ENCODE measurements around the gene IL27RA.

The IL27RA gene

DNA sequence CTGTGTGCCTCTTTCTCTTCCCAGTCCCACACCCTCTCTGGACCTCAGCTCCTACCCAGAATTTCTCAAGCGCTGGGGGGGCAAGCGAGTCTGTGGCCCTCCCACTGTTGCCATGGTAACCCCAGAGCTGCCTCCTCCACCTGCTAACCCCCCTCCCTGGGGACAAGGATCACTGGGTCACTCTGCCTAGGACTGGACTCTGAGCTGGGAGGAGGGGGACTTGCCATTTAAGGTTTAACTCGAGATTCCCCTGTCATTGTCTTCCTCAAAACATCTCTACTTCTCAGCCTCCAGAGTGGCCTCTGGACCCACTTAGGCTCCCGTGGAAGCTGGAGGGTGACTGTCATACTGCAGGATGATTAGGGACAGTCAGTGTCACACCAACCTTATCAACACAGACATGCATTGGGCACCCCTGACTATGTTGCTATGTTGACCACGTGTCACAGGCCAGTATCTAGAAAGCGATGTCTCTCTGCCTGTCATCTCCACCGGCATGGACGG is 28.1 kb downstream of the IL27RA start:
- DNase-seq (ENCODE audit: low spot score), result no peak

- DNase-seq (ENCODE audit: low spot score), result no peak
Measured at GRCh38 chr19:14061081-14061749, 29.7 kb downstream of the IL27RA start.

DNA sequence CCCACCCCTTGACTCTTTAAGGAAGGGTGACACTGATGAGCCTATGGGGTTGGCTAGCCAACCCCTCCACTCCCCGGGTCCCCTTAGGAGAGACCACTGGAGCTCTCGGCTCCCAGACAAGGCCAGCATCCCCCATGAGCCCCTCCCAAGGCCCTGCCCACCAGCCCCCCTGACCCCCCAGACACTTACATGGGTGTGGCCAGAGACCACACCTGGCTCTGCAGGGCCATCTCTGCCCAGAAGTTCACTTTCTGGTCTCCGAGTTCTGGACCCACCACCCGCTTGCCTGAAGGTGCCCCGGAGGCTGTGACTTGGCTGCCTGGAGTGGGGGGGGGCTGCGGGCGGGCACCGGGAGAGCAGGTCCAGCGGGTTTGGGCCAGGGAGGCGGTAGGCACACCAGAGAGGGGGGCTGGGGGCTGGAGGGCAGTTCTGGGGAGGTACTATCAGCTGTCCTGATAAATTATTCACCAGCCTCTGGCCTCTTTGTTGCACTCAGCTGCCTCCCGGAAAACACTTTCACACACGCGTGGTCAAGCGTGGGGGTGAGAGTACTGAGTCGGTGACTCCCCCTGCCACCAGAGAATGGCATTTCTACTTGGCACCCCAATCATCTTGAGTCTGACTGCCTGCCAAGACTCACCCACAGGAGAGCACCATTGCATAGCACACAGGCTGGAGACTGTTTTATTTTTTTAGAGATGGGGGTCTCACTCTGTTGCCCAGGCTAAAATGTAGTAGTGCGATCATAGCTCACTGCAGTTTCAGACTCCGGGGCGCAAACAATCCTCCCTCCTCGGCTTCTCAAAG is 30.4 kb downstream of the IL27RA start, which contains the start of gene PALM3:
Gene PALM3, minus strand, starts transcription at position 326 of the 807 bp plus-strand sequence. Its CDS starts 96 bp downstream, at position 230.
- DNase-seq (ENCODE audit: low spot score), result no peak

- DNase-seq (ENCODE audit: low spot score), result no peak
Measured at GRCh38 chr19:14062558-14062855, 30.9 kb downstream of the IL27RA start.

- no peak for DNase-seq (ENCODE audit: low spot score)
Measured at GRCh38 chr19:14063105-14063504, 31.5 kb downstream of the IL27RA start.

DNA sequence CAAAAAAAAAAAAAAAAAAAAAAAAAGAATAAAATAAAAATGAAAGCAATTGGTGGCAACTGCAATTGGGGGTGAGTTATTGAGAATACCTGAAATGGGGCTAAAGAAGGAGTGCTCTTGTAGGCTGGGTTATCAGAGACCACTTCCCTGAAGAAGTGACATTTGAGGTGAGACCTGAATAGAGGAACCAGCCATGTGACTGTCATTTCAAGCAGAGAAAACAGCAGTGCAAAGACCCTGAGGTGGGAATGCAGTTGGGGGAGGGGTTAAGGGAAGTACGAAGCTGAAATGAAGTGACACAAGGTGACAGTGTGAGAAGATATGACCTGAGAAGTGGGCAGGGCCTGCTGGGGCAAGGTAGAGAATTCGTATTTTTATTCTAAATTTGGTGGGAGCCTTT is 34.6 kb downstream of the IL27RA start:
- DNase-seq (ENCODE audit: low spot score), result no peak

- DNase-seq (ENCODE audit: low spot score), result no peak
Measured at GRCh38 chr19:14070268-14071050, 38.9 kb downstream of the IL27RA start.

DNA sequence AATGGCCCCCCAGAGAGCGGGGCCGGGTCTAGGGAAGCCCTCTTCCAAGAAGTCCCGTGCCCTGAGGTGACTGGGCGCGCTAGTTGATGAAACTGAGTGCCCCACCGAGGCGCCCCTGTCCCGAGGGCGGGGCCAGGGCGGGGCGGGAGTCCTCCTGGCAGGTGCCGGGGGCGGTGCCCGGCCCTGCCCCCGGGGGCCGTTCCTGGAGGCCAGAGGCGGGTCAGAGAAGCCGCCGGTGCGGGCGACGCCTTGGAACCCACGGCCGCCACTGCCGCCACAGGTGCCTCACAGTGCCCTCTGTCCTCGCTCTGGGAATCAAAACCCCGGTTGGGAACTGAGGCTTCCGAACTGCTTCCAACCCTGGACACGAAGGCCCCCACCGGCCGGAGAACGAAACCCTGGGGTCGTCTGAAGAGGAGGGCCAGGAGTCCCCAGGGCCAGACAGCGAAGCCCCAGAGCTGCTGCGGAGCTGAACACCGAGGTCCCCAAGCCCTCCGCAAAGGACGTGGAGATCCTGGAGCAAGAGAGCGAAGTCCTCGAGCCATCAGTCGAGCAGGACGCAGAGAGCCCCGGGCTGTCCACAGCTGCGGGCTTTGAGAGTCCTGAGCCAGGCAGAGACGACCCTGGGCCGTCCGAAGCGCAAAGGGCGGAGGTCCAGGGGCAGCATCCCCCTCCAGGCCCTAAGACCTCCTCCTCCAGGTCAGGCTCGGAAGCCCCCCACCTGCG is 41.1 kb downstream of the IL27RA start, which contains the start of gene MISP3:
Gene MISP3, plus strand, starts transcription at position 252 of the 726 bp plus-strand sequence. CDS start 524 bp downstream, outside the sequence.
- DNase-seq (ENCODE audit: low spot score), result no peak

- peak; percentile 89 for DNase-seq (ENCODE audit: low spot score)
Measured at GRCh38 chr19:14073261-14073924, 41.8 kb downstream of the IL27RA start.

- no peak for DNase-seq (ENCODE audit: low spot score)
Measured at GRCh38 chr19:14073925-14074838, 42.6 kb downstream of the IL27RA start.

DNA sequence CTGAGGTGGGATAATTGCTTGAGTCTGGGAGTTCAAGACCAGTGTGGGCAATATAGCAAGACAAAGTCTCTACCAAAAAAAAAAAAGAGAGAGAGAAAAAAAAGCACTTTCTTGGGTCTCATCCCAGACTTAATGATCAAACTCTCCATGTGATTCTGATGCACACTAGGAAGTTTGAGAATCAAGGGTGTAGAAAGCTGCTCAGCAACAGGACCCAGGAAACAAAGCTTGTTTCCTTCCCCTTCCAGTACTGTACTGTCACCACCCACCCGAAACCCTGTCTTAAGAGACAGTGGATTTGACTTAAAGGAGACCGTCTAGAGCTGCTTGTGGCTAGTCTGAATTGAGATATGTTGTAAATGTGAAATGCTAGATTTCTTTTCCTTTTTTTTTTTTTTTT is 46.8 kb downstream of the IL27RA start:
- DNase-seq (ENCODE audit: low spot score), result no peak

DNA sequence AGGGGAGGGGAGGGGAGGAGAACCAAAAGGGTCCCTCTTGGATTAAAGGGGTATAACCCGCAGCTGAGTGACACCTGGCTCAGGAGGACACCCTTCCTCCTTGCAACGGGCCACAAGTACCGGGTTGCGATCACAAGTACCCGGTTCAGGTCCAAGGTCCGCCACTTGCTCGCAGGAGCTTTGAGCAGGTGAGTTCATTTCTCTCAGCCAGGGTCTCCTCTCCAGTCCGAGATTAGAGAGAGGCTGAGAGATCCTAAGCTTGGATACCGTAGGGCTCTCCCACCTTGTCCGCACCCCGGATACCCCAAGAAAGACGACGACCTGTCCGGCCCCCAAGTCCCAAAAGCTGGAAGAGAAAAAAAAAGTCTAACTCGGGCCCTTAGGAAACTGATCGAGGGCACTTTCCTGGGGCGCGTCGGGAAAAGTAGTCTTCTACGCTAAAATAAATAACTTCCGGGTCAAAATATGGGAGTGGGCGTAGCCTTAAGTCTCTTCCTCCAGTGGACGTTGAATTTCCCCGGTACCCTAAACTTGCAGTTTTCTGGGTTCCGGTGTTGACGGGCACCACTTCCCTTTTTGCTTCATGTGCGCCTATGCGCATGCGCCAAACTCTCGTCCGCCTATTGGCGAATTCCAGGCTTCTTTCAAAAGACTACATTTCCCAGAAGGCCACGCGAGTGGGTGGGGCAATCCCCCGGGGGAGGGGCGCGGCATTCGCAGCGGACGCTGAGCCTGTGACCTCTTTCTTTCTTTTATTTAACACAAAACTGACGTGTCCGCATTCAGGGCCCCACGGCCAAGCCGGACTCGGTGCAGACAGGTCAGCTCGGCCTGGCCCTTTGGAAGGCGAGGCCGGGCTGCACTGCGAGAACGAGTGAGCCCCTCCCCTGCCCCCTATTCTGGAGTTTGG is 49.6 kb downstream of the IL27RA start:
- DNase-seq (ENCODE audit: low spot score), result peak; percentile 98

- no peak for DNase-seq (ENCODE audit: low spot score)
Measured at GRCh38 chr19:14081797-14082674, 50.5 kb downstream of the IL27RA start.

DNA sequence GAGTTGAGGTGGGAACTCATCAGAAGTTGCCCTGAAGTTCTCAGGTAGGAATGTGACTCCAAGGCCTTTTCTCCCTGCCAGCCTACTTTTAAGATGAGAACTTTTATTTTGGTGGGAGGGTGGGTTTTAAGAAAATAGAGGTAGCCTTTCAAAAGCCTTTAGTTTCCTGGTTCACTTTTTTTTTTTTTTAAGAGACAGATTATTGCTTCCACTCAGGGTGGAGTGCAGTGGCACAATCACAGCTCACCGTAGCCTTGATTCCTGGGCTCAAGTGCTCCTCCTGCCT is 51.1 kb downstream of the IL27RA start:
- DNase-seq (ENCODE audit: low spot score), result no peak

DNA sequence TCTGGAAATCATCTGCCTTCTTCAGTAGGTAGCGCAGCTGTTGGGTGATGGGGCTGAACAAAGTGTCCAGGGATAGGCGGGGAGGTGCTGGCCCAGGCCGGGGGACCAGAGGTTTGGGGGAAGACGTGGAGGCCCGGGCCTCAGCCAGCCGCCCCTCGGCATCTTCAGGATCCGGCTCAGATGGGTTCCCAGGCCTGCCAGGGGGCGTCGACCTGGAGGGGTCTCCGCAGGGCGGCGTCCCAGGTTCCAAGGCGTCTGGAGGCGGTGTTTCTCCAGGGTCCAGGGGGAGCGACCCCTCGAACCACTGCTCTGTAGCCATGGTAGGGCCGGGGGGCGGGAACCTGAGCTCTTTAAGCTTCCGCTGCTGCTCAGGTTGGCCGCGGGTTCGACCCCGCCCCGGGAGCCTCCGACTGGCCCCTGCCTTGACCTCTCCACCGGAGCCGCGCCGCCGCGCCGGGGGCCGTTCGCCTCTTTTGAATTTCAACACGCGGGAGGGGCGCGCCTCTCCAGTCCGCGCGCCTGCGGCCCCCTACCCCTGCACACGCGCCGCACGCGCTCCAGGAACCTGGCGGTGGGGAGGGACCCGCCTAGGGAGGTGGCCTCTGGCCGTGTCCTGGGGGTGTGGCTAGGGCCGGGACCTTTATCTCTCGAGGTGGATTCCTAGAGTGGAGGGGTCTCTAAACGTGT is 53.9 kb downstream of the IL27RA start, which contains the start of gene C19orf67:
Gene C19orf67, minus strand, starts transcription at position 475 of the 687 bp plus-strand sequence. Its CDS starts 156 bp downstream, at position 319.
- DNase-seq (ENCODE audit: low spot score), result no peak

GRCh38 chr19:14086098-14086497 is 54.5 kb downstream of the IL27RA start:
- no peak for DNase-seq (ENCODE audit: low spot score)

GRCh38 chr19:14088634-14089411 is 57.3 kb downstream of the IL27RA start:
- no peak for DNase-seq (ENCODE audit: low spot score)

Measured in left forelimb (tissue), 1 donor.